ENCODE measurements around the gene PRUNE1. TPM values are rescaled to one million over a fixed set of nuclear protein-coding genes. Genes with fewer than 3 reads are reported as not detected.
A peak's percentile ranks its signal among the peaks of the same experiment; 100 is the strongest.

The PRUNE1 gene
- polyA plus RNA-seq, 4 donors = 15.1 to 31.6 (median 15.6) TPM

DNA sequence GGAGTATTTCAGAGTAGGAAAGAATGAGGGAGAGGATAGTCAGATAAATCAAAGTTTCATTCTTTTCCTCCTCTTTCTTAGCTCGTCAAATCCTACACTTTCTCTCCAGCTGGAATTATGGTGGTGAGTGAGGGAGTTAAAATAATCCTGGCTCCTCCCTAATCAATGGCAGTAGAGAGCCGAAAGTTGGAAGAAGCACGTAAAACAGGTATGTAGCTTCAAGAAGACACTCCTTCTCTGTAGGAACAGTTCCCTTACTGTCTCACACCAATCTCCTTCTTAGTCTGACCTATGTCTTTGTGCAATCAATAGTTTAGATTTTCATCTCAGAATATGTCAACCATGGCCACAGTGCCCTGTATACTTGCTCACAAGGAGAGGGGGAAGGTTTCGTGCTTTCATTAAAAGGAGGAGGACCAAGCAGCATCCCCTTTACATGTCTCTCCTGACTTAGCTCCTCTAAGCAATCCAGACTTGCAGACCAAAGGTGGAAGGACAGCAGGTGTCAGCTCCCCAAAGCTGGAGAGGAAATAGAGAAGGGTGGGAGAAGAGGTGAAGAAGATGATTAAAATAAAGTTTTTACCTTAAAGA is 2.4 kb upstream of the PRUNE1 start:
- peak in 1 of 2 donors; percentile 48 for DNase-seq
- 11 to 22% (median 17%) methylated on average over 4 of the region's 4 CpGs for WGBS, 3 donors
- Histone ChIP-seq H3K36me3 (ENCODE audit: control insufficient read depth in 3 of 3, insufficient read depth in 2 of 3, low read depth in 1 of 3, low read length in 3 of 3) (peaks cover 0 to 21% (median 5%) of the 10 kb centered on the region in 3 donors), H3K4me1 (ENCODE audit: control insufficient read depth in 3 of 3, insufficient read depth in 2 of 3, low read depth in 1 of 3, low read length in 2 of 3) (peaks cover 5 to 42% (median 17%) of the 10 kb centered on the region in 3 donors), H3K4me3 (ENCODE audit: low read depth in 1 of 3, low read length in 3 of 3) (peak overlapping the region; percentile 21 to 57 (median 57)), H3K9me3 (ENCODE audit: control insufficient read depth in 2 of 2, insufficient read depth in 1 of 2, low read depth in 1 of 2, low read length in 1 of 2) (no peaks in the 10 kb centered on the region), H3K27ac (ENCODE audit: low read depth in 1 of 3, low read length in 2 of 3) (peak overlapping the region; percentile 86 to 90 (median 88)), H3K27me3 (ENCODE audit: control insufficient read depth in 3 of 3, insufficient read depth in 3 of 3, low read length in 3 of 3) (no peaks in the 10 kb centered on the region)
- no peak for FAIRE-seq

DNA sequence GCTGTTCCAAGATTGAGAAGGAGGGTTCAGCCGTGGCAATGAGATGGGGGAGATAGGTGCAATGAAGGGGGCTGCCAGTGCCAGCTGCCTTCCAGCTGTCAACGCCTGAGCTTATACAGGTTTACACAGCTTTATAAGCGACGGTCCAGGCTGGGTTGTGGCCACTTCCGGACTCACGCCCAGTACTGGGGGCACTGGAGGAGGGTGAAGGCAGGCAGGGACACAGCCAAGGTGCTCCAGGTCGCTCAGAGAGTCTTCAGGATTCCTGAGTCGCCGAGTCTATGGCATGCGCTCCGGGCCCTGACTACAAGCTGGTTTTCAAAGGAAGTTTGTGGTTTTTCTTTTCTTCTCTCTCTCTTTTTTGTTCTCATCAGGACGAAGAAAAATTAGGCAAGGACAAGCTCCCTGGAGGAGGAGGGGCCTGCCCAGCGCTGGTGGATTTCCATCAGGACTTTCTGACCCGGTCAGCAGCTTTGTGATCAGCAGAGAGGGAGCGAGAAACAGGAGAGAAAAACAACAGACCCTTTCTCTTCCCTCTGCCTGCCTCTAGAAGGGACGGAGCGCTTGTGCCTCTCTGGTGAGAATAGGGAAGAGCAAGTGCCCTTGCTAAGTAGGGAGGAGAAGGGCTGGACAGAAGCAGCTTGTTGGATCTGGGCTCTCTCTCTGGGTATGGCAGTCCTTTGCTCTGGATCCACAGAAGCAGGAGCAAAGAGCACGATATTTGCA is 1.8 kb upstream of the PRUNE1 start, which contains the start of gene MINDY1:
Gene MINDY1 (minus strand): TSS at position 576 of the 726 bp plus-strand sequence. CDS start 4,285 bp downstream, outside the sequence.
- Histone ChIP-seq H3K27me3 (ENCODE audit: control insufficient read depth in 3 of 3, insufficient read depth in 3 of 3, low read length in 3 of 3) (no peaks in the 10 kb centered on the region), H3K36me3 (ENCODE audit: control insufficient read depth in 3 of 3, insufficient read depth in 2 of 3, low read depth in 1 of 3, low read length in 3 of 3) (peaks cover 0 to 14% (median 0%) of the 10 kb centered on the region in 3 donors), H3K9me3 (ENCODE audit: control insufficient read depth in 2 of 2, insufficient read depth in 1 of 2, low read depth in 1 of 2, low read length in 1 of 2) (no peaks in the 10 kb centered on the region), H3K4me1 (ENCODE audit: control insufficient read depth in 3 of 3, insufficient read depth in 2 of 3, low read depth in 1 of 3, low read length in 2 of 3) (peaks cover 6 to 42% (median 17%) of the 10 kb centered on the region in 3 donors), H3K27ac (ENCODE audit: low read depth in 1 of 3, low read length in 2 of 3) (peak within 1 kb of the TSS; percentile 86 to 90 (median 88)), H3K4me3 (ENCODE audit: low read depth in 1 of 3, low read length in 3 of 3) (peak within 1 kb of the TSS; percentile 21 to 95 (median 57))
- peak; percentile 83 to 86 for DNase-seq
- 1 to 5% (median 3%) methylated on average over 17 to 18 of the region's 18 CpGs for WGBS, 3 donors
- FAIRE-seq = no peak

GRCh38 chr1:151007853-151008243 is 401 bp upstream of the PRUNE1 start:
- Histone ChIP-seq H3K36me3 (ENCODE audit: control insufficient read depth in 3 of 3, insufficient read depth in 2 of 3, low read depth in 1 of 3, low read length in 3 of 3) (peaks cover 0 to 2% (median 0%) of the 10 kb centered on the region in 3 donors), H3K4me1 (ENCODE audit: control insufficient read depth in 3 of 3, insufficient read depth in 2 of 3, low read depth in 1 of 3, low read length in 2 of 3) (peaks cover 9 to 48% (median 17%) of the 10 kb centered on the region in 3 donors), H3K9me3 (ENCODE audit: control insufficient read depth in 2 of 2, insufficient read depth in 1 of 2, low read depth in 1 of 2, low read length in 1 of 2) (no peaks in the 10 kb centered on the region), H3K27me3 (ENCODE audit: control insufficient read depth in 3 of 3, insufficient read depth in 3 of 3, low read length in 3 of 3) (no peaks in the 10 kb centered on the region), H3K4me3 (ENCODE audit: low read depth in 1 of 3, low read length in 3 of 3) (peak overlapping the region in 2 of 3 donors; percentile 10 to 95), H3K27ac (ENCODE audit: low read depth in 1 of 3, low read length in 2 of 3) (peak overlapping the region; percentile 86 to 90 (median 88))
- DNase-seq = no peak
- 4 to 13% (median 10%) methylated on average over 4 of the region's 4 CpGs for WGBS, 3 donors
- no peak for FAIRE-seq

DNA sequence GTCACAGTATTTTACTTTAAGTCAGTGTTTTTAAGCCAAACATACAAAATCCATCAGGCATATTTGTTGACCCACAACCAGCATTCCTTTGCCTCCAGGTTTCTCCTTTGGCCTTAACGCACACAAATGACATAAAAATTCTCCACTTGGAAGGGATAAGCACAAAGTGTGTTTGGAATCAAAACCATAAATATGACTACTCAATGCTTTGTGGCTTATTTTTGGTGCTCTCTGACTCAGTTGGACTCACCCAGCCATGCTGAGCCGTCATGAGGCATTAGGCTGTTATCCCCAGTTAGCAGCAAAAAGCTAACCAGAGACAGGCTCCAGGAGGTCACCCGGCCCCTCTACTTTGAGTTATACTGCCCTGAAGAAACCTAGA is 948 bp downstream of the PRUNE1 start:
- peak overlapping the region; percentile 88 to 94 (median 88) for H3K27ac ChIP-seq (ENCODE audit: low read depth in 1 of 3, low read length in 2 of 3)
- no peaks in the 10 kb centered on the region for H3K36me3 ChIP-seq (ENCODE audit: control insufficient read depth in 3 of 3, insufficient read depth in 2 of 3, low read depth in 1 of 3, low read length in 3 of 3)
- H3K4me3 ChIP-seq (ENCODE audit: low read depth in 1 of 3, low read length in 3 of 3) = peak overlapping the region in 2 of 3 donors; percentile 90 to 95
- WGBS, 3 donors = 18 to 41% (median 34%) methylated on average over 3 of the region's 3 CpGs
- H3K4me1 ChIP-seq (ENCODE audit: control insufficient read depth in 3 of 3, insufficient read depth in 2 of 3, low read depth in 1 of 3, low read length in 2 of 3) = peaks cover 9 to 55% (median 10%) of the 10 kb centered on the region in 3 donors
- FAIRE-seq = no peak
- DNase-seq = no peak
- H3K27me3 ChIP-seq (ENCODE audit: control insufficient read depth in 3 of 3, insufficient read depth in 3 of 3, low read length in 3 of 3) = no peaks in the 10 kb centered on the region
- H3K9me3 ChIP-seq (ENCODE audit: control insufficient read depth in 2 of 2, insufficient read depth in 1 of 2, low read depth in 1 of 2, low read length in 1 of 2) = no peaks in the 10 kb centered on the region

DNA sequence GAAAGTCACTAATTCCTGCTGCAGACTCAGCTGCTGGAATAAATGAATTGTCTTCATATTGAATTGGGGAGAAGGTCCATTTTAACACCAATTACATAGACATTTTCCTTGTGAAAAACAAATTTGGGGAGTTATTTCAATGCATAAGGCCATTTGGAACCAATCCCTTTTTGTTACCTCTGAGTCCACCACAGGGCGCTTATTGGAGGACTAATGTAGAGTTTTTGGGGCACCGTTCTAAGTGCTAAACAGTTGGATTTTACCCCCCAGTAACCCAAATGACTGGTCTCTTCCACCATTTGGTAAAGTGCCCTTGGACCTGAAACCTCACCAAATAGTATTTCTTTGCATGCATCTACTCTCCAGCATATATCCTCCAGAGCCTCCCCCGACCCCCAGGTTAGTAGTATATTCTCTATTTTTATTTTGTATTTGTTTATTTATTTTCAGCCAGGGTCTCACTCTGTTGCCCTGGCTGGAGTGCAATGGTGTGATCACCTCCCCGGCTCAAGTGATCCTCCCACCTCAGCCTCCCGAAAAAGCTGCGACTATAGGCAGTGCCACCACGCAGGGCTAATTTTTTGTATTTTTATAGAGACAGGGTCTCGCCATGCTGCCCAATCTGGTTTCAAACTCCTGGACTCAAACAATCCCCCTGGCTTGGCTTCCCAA is 1.6 kb downstream of the PRUNE1 start:
- H3K27me3 ChIP-seq (ENCODE audit: control insufficient read depth in 3 of 3, insufficient read depth in 3 of 3, low read length in 3 of 3) = no peaks in the 10 kb centered on the region
- no peak for FAIRE-seq
- no peaks in the 10 kb centered on the region for H3K9me3 ChIP-seq (ENCODE audit: control insufficient read depth in 2 of 2, insufficient read depth in 1 of 2, low read depth in 1 of 2, low read length in 1 of 2)
- peaks cover 0 to 2% (median 2%) of the 10 kb centered on the region in 3 donors for H3K36me3 ChIP-seq (ENCODE audit: control insufficient read depth in 3 of 3, insufficient read depth in 2 of 3, low read depth in 1 of 3, low read length in 3 of 3)
- DNase-seq = no peak
- 90 to 96% (median 93%) methylated on average over 8 of the region's 8 CpGs for WGBS, 3 donors
- peak overlapping the region in 1 of 3 donors; percentile 88 for H3K27ac ChIP-seq (ENCODE audit: low read depth in 1 of 3, low read length in 2 of 3)
- H3K4me1 ChIP-seq (ENCODE audit: control insufficient read depth in 3 of 3, insufficient read depth in 2 of 3, low read depth in 1 of 3, low read length in 2 of 3) = peaks cover 9 to 57% (median 10%) of the 10 kb centered on the region in 3 donors
- H3K4me3 ChIP-seq (ENCODE audit: low read depth in 1 of 3, low read length in 3 of 3) = peak overlapping the region in 1 of 3 donors; percentile 90

DNA sequence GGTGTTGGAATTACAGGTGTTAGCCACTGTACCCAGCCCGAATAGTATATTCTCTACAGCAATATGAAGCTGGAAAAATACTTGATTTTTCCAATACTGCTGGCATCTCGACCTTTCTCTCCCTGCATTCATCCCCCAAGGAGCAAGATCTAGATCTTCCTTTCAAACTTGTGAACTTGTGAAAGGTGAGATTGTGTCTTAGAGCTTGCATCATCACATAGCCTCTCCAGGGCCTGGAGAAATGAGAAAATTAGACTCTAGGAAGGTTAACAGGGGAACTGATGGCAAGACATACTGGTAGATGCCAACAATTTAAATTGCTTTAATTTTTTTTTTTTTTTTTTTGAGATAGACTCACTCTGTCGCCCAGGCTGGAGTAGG is 2.1 kb downstream of the PRUNE1 start:
- H3K9me3 ChIP-seq (ENCODE audit: control insufficient read depth in 2 of 2, insufficient read depth in 1 of 2, low read depth in 1 of 2, low read length in 1 of 2) = no peaks in the 10 kb centered on the region
- FAIRE-seq = no peak
- peaks cover 0 to 2% (median 2%) of the 10 kb centered on the region in 3 donors for H3K36me3 ChIP-seq (ENCODE audit: control insufficient read depth in 3 of 3, insufficient read depth in 2 of 3, low read depth in 1 of 3, low read length in 3 of 3)
- peaks cover 9 to 54% (median 10%) of the 10 kb centered on the region in 3 donors for H3K4me1 ChIP-seq (ENCODE audit: control insufficient read depth in 3 of 3, insufficient read depth in 2 of 3, low read depth in 1 of 3, low read length in 2 of 3)
- no peak overlapping the region for H3K27ac ChIP-seq (ENCODE audit: low read depth in 1 of 3, low read length in 2 of 3)
- WGBS, 3 donors = 78 to 92% (median 91%) methylated on average over 3 of the region's 3 CpGs
- H3K27me3 ChIP-seq (ENCODE audit: control insufficient read depth in 3 of 3, insufficient read depth in 3 of 3, low read length in 3 of 3) = no peaks in the 10 kb centered on the region
- no peak for DNase-seq
- H3K4me3 ChIP-seq (ENCODE audit: low read depth in 1 of 3, low read length in 3 of 3) = no peak overlapping the region

GRCh38 chr1:151011154-151011850 is 3.1 kb downstream of the PRUNE1 start:
- Histone ChIP-seq H3K27ac (ENCODE audit: low read depth in 1 of 3, low read length in 2 of 3) (no peak overlapping the region), H3K27me3 (ENCODE audit: control insufficient read depth in 3 of 3, insufficient read depth in 3 of 3, low read length in 3 of 3) (no peaks in the 10 kb centered on the region), H3K36me3 (ENCODE audit: control insufficient read depth in 3 of 3, insufficient read depth in 2 of 3, low read depth in 1 of 3, low read length in 3 of 3) (peaks cover 0 to 2% (median 2%) of the 10 kb centered on the region in 3 donors), H3K4me3 (ENCODE audit: low read depth in 1 of 3, low read length in 3 of 3) (no peak overlapping the region), H3K9me3 (ENCODE audit: control insufficient read depth in 2 of 2, insufficient read depth in 1 of 2, low read depth in 1 of 2, low read length in 1 of 2) (no peaks in the 10 kb centered on the region), H3K4me1 (ENCODE audit: control insufficient read depth in 3 of 3, insufficient read depth in 2 of 3, low read depth in 1 of 3, low read length in 2 of 3) (peaks cover 9 to 48% (median 10%) of the 10 kb centered on the region in 3 donors)
- FAIRE-seq (no peak), DNase-seq (no peak)
- 53 to 62% (median 54%) methylated on average over 4 of the region's 4 CpGs for WGBS, 3 donors

Data from small intestine (tissue), 7 donors.